ENCODE results near the gene HTR3B. TPM values are rescaled to one million over a fixed set of nuclear protein-coding genes. Genes with fewer than 3 reads are reported as not detected.
A peak's percentile ranks its signal among the peaks of the same experiment; 100 is the strongest.
"Not testable (repeated sequence)": the region's sequence is repeated elsewhere in the genome, so short reads cannot be mapped to it uniquely, and the experiment has no call there.

HTR3B gene
- total RNA-seq, 4 donors from 2014 or later = not detected

DNA sequence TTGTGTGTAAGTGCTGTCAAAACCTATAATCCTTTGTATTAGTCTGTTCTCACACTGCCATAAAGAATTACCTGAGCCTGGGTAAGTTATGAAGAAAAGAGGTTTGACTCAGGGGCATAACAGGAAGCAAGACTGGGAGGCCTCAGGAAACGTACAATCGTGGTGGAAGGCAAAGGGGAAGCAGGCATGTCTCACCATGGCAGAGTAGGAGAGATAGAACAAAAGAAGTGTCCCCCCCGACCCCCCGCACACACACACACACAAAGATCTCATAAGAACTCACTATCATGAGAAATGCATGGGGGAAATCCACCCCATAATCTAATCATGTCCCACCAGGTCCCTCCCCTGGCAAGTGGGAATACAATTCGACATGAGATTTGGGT lies 26.9 kb upstream of the HTR3B start:
- H3K27ac ChIP-seq = no peak overlapping the region
- H3K4me1 ChIP-seq = peaks cover 21 to 28% of the 10 kb centered on the region in 2 donors
- intact Hi-C loops (cut with DNase I; ENCODE audit: low total_unique reads) = loop anchor here (5.0 kb wide), 1 partner anchor 525 kb away; the partner anchor contains the start of genes C11orf71 and RBM7
- H3K9me3 ChIP-seq = no peaks in the 10 kb centered on the region
- TF ChIP-seq, protein P1, sequence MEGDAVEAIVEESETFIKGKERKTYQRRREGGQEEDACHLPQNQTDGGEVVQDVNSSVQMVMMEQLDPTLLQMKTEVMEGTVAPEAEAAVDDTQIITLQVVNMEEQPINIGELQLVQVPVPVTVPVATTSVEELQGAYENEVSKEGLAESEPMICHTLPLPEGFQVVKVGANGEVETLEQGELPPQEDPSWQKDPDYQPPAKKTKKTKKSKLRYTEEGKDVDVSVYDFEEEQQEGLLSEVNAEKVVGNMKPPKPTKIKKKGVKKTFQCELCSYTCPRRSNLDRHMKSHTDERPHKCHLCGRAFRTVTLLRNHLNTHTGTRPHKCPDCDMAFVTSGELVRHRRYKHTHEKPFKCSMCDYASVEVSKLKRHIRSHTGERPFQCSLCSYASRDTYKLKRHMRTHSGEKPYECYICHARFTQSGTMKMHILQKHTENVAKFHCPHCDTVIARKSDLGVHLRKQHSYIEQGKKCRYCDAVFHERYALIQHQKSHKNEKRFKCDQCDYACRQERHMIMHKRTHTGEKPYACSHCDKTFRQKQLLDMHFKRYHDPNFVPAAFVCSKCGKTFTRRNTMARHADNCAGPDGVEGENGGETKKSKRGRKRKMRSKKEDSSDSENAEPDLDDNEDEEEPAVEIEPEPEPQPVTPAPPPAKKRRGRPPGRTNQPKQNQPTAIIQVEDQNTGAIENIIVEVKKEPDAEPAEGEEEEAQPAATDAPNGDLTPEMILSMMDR (IDR thresholded peaks at IDR 0.05 in 4 of 5, conservative IDR thresholded peaks at IDR 0.05 in 1 of 5) = no peak
- no peak for TF ChIP-seq POLR2A (IDR thresholded peaks at IDR 0.05)
- no peak overlapping the region for H3K4me3 ChIP-seq
- in situ Hi-C loops (cut with MboI; ENCODE audit: low sequenced_read_pairs in 4 of 4) = loop anchor here in 3 of 4 donors (25.0 kb wide), 2 partner anchors 385 to 410 kb away; partner anchors contain the start of gene NNMT (in 2 of the 3)
- no peaks in the 10 kb centered on the region for H3K36me3 ChIP-seq
- ATAC-seq = no peak
- DNase-seq = no peak
- no peaks in the 10 kb centered on the region for H3K27me3 ChIP-seq

- not testable (repeated sequence) for DNase-seq, ATAC-seq, H3K36me3 ChIP-seq, H3K4me3 ChIP-seq, H3K9me3 ChIP-seq, H3K27ac ChIP-seq, H3K27me3 ChIP-seq
- H3K4me1 ChIP-seq = peaks cover 10 to 19% of the 10 kb centered on the region in 2 donors
- intact Hi-C loops (cut with DNase I; ENCODE audit: low total_unique reads) (loop anchor here (5.0 kb wide), 1 partner anchor 523 kb away; the partner anchor contains the start of genes C11orf71 and RBM7), in situ Hi-C loops (cut with MboI; ENCODE audit: low sequenced_read_pairs in 4 of 4) (loop anchor here in 3 of 4 donors (25.0 kb wide), 2 partner anchors 383 to 408 kb away; partner anchors contain the start of gene NNMT (in 2 of the 3))
Measured at GRCh38 chr11:113879446-113879845, 25.1 kb upstream of the HTR3B start.

DNA sequence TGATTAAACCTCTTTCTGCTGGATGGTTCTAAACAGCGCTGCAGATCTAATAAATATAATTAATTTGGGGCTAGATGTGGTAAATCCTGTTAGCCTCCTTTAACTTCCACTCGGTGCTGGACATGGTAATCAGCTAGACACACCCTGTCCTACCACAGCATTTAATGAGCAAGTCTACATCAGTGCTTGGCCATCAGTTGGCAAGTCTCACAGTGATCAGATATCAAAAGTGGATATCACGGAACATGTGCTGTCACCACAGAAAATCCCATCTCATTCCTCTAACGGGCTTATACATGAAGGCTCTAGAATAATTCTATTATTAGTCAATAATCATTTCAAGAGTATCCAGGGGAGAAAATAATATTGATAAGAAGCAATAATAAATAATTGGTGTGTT lies 23.6 kb upstream of the HTR3B start:
- in situ Hi-C loops (cut with MboI; ENCODE audit: low sequenced_read_pairs in 4 of 4) (loop anchor here in 3 of 4 donors (25.0 kb wide), 2 partner anchors 381 to 406 kb away; partner anchors contain the start of gene NNMT (in 2 of the 3)), intact Hi-C loops (cut with DNase I; ENCODE audit: low total_unique reads) (no loop called here)
- no peaks in the 10 kb centered on the region for H3K27me3 ChIP-seq
- H3K4me3 ChIP-seq = no peak overlapping the region
- DNase-seq (no peak), ATAC-seq (no peak)
- no peak for TF ChIP-seq POLR2A (IDR thresholded peaks at IDR 0.05)
- TF ChIP-seq, protein P1 (IDR thresholded peaks at IDR 0.05 in 4 of 5, conservative IDR thresholded peaks at IDR 0.05 in 1 of 5) = no peak
- H3K36me3 ChIP-seq = no peaks in the 10 kb centered on the region
- H3K4me1 ChIP-seq = peaks cover 9 to 15% of the 10 kb centered on the region in 2 donors
- no peak overlapping the region for H3K27ac ChIP-seq
- no peaks in the 10 kb centered on the region for H3K9me3 ChIP-seq

- in situ Hi-C loops (cut with MboI; ENCODE audit: low sequenced_read_pairs in 4 of 4) = loop anchor here in 3 of 4 donors (25.0 kb wide), 2 partner anchors 380 to 405 kb away; partner anchors contain the start of gene NNMT (in 2 of the 3)
- Histone ChIP-seq H3K27ac (peak overlapping the region in 1 of 4 donors; percentile 3), H3K36me3 (no peaks in the 10 kb centered on the region), H3K4me1 (peaks cover 5 to 7% of the 10 kb centered on the region in 2 donors), H3K27me3 (no peaks in the 10 kb centered on the region), H3K9me3 (no peaks in the 10 kb centered on the region), H3K4me3 (no peak overlapping the region)
- DNase-seq (no peak), ATAC-seq (peak; percentile 54 to 80)
- intact Hi-C loops (cut with DNase I; ENCODE audit: low total_unique reads) = no loop called here
- no peak for TF ChIP-seq POLR2A (IDR thresholded peaks at IDR 0.05)
- TF ChIP-seq, protein P1 (IDR thresholded peaks at IDR 0.05 in 4 of 5, conservative IDR thresholded peaks at IDR 0.05 in 1 of 5) = no peak
Measured at GRCh38 chr11:113881856-113882255, 22.7 kb upstream of the HTR3B start.

- no peak for TF ChIP-seq POLR2A (IDR thresholded peaks at IDR 0.05)
- TF ChIP-seq, protein P1 (IDR thresholded peaks at IDR 0.05 in 4 of 5, conservative IDR thresholded peaks at IDR 0.05 in 1 of 5) = no peak
- Histone ChIP-seq H3K9me3 (no peaks in the 10 kb centered on the region), H3K27me3 (no peaks in the 10 kb centered on the region), H3K27ac (no peak overlapping the region), H3K36me3 (no peaks in the 10 kb centered on the region), H3K4me1 (peaks cover 5 to 7% of the 10 kb centered on the region in 2 donors), H3K4me3 (no peak overlapping the region)
- in situ Hi-C loops (cut with MboI; ENCODE audit: low sequenced_read_pairs in 4 of 4) = loop anchor here in 3 of 4 donors (25.0 kb wide), 2 partner anchors 378 to 403 kb away; partner anchors contain the start of gene NNMT (in 2 of the 3)
- no peak for DNase-seq
- ATAC-seq = no peak
- intact Hi-C loops (cut with DNase I; ENCODE audit: low total_unique reads) = no loop called here
Measured at GRCh38 chr11:113884361-113884836, 20.2 kb upstream of the HTR3B start.

Data from gastrocnemius medialis (tissue), 4 donors.